Glutamatergic neuron (in vitro differentiated cells): Measurements from ENCODE around the gene GOLGA6L10. TPM values are rescaled to one million over a fixed set of nuclear protein-coding genes. Genes with fewer than 3 reads are reported as not detected.
"Not testable (repeated sequence)": the region's sequence is repeated elsewhere in the genome, so short reads cannot be mapped to it uniquely, and the experiment has no call there.

Experiments
- DNase-seq: peaks from one replicate; pipeline ENCODE4 v3.0.0; 2022
- H3K27ac Mint-ChIP-seq: one replicate; pipeline ENCODE4 v1.8.0; 2020; ENCODE audit warnings: mild to moderate bottlenecking, mixed read lengths, inconsistent platforms; ENCODE audit not compliant: unreplicated experiment
- H3K27me3 Mint-ChIP-seq: one replicate; pipeline ENCODE4 v1.8.0; 2020; ENCODE audit warnings: mild to moderate bottlenecking, moderate library complexity, mixed read lengths, inconsistent platforms; ENCODE audit not compliant: unreplicated experiment
- H3K36me3 Mint-ChIP-seq: one replicate; pipeline ENCODE4 v1.8.0; 2020; ENCODE audit warnings: mild to moderate bottlenecking, mixed read lengths, inconsistent platforms; ENCODE audit not compliant: unreplicated experiment
- H3K4me1 Mint-ChIP-seq: one replicate; pipeline ENCODE4 v1.8.0; 2020; ENCODE audit warnings: mild to moderate bottlenecking, low read depth, mixed read lengths, inconsistent platforms; ENCODE audit not compliant: unreplicated experiment
- H3K4me3 Mint-ChIP-seq: one replicate; pipeline ENCODE4 v1.8.0; 2020; ENCODE audit warnings: mild to moderate bottlenecking, mixed read lengths, inconsistent platforms; ENCODE audit not compliant: unreplicated experiment
- H3K9me3 Mint-ChIP-seq: one replicate; pipeline ENCODE4 v1.8.0; 2020; ENCODE audit warnings: mild to moderate bottlenecking, moderate library complexity, mixed read lengths, inconsistent platforms; ENCODE audit not compliant: unreplicated experiment
- CTCF ChIP-seq: fragments of 200-600 bp; sonication (generic); IDR thresholded peaks from one replicate; pipeline ENCODE4 v1.5.0; 2021; ENCODE audit not compliant: partially characterized antibody, unreplicated experiment
- total RNA-seq: library from RNA; stranded (reverse); fragmentation: NEBNext Ultra II Directional; extraction: Animal tissue kit (Norgen Biotek cat#: 25700); gene quantifications from one replicate; pipeline ENCODE4 v1.2.1, GENCODE V29; 2021; ENCODE audit not compliant: unreplicated experiment

GOLGA6L10 gene
- total RNA-seq, 1 donor from 2014 or later, result 0.96 TPM

GRCh38 chr15:82301296-82302016 lies 47.8 kb downstream of the GOLGA6L10 start:
- DNase-seq, result no peak
- peaks cover 8% of the 10 kb centered on the region for H3K9me3 Mint-ChIP-seq
- H3K36me3 Mint-ChIP-seq, result no peaks in the 10 kb centered on the region
- H3K27me3 Mint-ChIP-seq, result peaks cover 10% of the 10 kb centered on the region
- no peak overlapping the region for H3K4me3 Mint-ChIP-seq
- peaks cover 25% of the 10 kb centered on the region for H3K4me1 Mint-ChIP-seq
- TF ChIP-seq CTCF, result no peak
- peak overlapping the region; percentile 92 for H3K27ac Mint-ChIP-seq

- H3K27ac Mint-ChIP-seq, result peak overlapping the region; percentile 92
- no peaks in the 10 kb centered on the region for H3K36me3 Mint-ChIP-seq
- peak overlapping the region; percentile 20 for H3K4me3 Mint-ChIP-seq
- H3K27me3 Mint-ChIP-seq, result peaks cover 10% of the 10 kb centered on the region
- H3K9me3 Mint-ChIP-seq, result peaks cover 8% of the 10 kb centered on the region
- H3K4me1 Mint-ChIP-seq, result peaks cover 25% of the 10 kb centered on the region
- DNase-seq, result no peak
- no peak for TF ChIP-seq CTCF
Measured at GRCh38 chr15:82300883-82301282, 48.4 kb downstream of the GOLGA6L10 start.

- not testable (repeated sequence) for H3K36me3 Mint-ChIP-seq, H3K9me3 Mint-ChIP-seq, H3K27me3 Mint-ChIP-seq
- H3K27ac Mint-ChIP-seq, result peak overlapping the region; percentile 92
- DNase-seq, result peak; percentile 40
- peaks cover 25% of the 10 kb centered on the region for H3K4me1 Mint-ChIP-seq
- H3K4me3 Mint-ChIP-seq, result peak overlapping the region; percentile 20
Measured at GRCh38 chr15:82300326-82300725, 48.9 kb downstream of the GOLGA6L10 start.

- H3K36me3 Mint-ChIP-seq, H3K27me3 Mint-ChIP-seq, H3K4me3 Mint-ChIP-seq, DNase-seq, H3K27ac Mint-ChIP-seq, H3K9me3 Mint-ChIP-seq: not testable (repeated sequence)
- H3K4me1 Mint-ChIP-seq, result peaks cover 22% of the 10 kb centered on the region
Measured at GRCh38 chr15:82299511-82299914, 49.8 kb downstream of the GOLGA6L10 start.

- no peak for TF ChIP-seq CTCF
- Mint-ChIP-seq H3K4me1 (peaks cover 21% of the 10 kb centered on the region), H3K27me3 (peaks cover 9% of the 10 kb centered on the region), H3K9me3 (peaks cover 8% of the 10 kb centered on the region), H3K4me3 (no peak overlapping the region), H3K27ac (no peak overlapping the region), H3K36me3 (no peaks in the 10 kb centered on the region)
- DNase-seq, result no peak
Measured at GRCh38 chr15:82298520-82298919, 50.8 kb downstream of the GOLGA6L10 start.

- Mint-ChIP-seq H3K27ac (no peak overlapping the region), H3K4me3 (no peak overlapping the region), H3K36me3 (no peaks in the 10 kb centered on the region), H3K27me3 (peaks cover 7% of the 10 kb centered on the region), H3K4me1 (peaks cover 20% of the 10 kb centered on the region), H3K9me3 (peaks cover 8% of the 10 kb centered on the region)
- no peak for DNase-seq
- TF ChIP-seq CTCF, result no peak
Measured at GRCh38 chr15:82298032-82298431, 51.2 kb downstream of the GOLGA6L10 start.
